Measurements from ENCODE around the gene PPP1R10.

DNA sequence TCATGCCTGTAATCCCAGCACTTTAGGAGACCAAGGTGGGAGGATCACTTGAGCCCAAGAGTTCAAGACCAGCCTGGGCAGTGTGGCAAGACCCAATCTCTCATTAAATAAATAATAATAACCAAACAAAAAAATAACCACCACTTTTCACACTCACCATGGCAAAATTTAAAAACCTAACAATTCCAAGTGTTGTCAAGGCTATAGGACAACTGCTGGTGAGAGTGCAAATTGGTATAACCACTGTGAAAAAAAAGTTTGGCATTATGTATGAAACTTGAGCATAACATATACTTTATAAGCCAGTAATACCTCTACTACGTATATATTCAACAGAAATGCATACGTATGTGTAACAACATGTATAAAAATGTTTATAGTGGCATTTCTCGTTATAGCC, 56.1 kb downstream of the PPP1R10 start:
- TF ChIP-seq, protein P1, sequence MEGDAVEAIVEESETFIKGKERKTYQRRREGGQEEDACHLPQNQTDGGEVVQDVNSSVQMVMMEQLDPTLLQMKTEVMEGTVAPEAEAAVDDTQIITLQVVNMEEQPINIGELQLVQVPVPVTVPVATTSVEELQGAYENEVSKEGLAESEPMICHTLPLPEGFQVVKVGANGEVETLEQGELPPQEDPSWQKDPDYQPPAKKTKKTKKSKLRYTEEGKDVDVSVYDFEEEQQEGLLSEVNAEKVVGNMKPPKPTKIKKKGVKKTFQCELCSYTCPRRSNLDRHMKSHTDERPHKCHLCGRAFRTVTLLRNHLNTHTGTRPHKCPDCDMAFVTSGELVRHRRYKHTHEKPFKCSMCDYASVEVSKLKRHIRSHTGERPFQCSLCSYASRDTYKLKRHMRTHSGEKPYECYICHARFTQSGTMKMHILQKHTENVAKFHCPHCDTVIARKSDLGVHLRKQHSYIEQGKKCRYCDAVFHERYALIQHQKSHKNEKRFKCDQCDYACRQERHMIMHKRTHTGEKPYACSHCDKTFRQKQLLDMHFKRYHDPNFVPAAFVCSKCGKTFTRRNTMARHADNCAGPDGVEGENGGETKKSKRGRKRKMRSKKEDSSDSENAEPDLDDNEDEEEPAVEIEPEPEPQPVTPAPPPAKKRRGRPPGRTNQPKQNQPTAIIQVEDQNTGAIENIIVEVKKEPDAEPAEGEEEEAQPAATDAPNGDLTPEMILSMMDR (IDR thresholded peaks at IDR 0.05): no peak
- TF ChIP-seq, protein P2, sequence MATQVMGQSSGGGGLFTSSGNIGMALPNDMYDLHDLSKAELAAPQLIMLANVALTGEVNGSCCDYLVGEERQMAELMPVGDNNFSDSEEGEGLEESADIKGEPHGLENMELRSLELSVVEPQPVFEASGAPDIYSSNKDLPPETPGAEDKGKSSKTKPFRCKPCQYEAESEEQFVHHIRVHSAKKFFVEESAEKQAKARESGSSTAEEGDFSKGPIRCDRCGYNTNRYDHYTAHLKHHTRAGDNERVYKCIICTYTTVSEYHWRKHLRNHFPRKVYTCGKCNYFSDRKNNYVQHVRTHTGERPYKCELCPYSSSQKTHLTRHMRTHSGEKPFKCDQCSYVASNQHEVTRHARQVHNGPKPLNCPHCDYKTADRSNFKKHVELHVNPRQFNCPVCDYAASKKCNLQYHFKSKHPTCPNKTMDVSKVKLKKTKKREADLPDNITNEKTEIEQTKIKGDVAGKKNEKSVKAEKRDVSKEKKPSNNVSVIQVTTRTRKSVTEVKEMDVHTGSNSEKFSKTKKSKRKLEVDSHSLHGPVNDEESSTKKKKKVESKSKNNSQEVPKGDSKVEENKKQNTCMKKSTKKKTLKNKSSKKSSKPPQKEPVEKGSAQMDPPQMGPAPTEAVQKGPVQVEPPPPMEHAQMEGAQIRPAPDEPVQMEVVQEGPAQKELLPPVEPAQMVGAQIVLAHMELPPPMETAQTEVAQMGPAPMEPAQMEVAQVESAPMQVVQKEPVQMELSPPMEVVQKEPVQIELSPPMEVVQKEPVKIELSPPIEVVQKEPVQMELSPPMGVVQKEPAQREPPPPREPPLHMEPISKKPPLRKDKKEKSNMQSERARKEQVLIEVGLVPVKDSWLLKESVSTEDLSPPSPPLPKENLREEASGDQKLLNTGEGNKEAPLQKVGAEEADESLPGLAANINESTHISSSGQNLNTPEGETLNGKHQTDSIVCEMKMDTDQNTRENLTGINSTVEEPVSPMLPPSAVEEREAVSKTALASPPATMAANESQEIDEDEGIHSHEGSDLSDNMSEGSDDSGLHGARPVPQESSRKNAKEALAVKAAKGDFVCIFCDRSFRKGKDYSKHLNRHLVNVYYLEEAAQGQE (IDR thresholded peaks at IDR 0.05; ENCODE audit: insufficient read depth in 1 of 2, low read depth in 2 of 2, low read length in 1 of 2): no peak
- TF ChIP-seq TCF7L2 (IDR thresholded peaks at IDR 0.05; ENCODE audit: low read depth, low read length): no peak

Measured in Panc1 (cell line).